HG03558 (cell line): ENCODE results near the gene SPATC1L.
"Not testable (repeated sequence)": the region's sequence is repeated elsewhere in the genome, so short reads cannot be mapped to it uniquely, and the experiment has no call there.

Source experiments
- ATAC-seq: cut with Tn5 transposase; IDR thresholded peaks from one replicate; pipeline ENCODE4 v1.9.1; 2021; ENCODE audit warnings: moderate number of reproducible peaks; ENCODE audit not compliant: unreplicated experiment; ENCODE audit errors: extremely low read depth

Gene SPATC1L

DNA sequence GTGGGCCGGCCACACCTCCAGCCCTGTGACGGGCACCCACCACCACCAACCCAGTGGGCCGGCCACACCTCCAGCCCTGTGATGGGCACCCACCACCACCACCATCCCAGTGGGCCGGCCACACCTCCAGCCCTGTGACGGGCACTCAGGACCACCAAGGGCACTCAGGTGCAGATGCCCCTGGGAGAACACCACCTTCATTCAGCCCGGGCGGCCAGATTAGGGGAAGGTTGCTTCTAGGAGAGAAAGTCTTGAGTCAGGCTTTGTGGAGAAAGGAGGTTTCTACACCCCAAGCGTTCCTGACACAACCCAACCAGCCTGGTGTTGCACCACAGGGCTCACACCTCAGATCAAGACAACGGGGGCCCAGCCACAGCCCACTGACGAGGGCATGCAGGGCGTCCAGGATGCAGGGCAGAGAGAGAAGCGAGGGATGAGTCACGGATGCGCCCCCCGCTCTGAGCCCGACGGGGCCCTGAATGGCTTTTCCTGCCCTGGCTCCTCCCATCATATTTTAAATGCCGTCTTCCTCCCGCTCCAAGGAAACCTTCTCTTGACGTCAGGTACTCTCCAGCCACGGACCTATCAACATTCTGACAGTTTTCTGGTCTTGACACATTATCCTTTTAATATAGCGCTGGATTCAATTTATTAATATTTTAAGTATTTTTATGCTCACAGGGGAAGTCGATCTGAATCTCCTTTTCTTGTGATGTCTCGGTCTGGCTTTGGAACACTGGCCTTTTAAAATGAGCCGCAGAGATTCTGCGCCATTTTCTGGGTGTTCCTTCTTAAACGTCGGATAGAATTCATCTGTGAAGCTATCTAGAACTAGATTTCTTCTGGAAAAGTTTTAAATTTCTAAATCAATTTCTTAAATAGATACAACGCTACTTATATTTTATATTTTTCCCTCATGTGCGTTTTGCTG lies 631 bp upstream of the SPATC1L start:
- ATAC-seq: no peak

DNA sequence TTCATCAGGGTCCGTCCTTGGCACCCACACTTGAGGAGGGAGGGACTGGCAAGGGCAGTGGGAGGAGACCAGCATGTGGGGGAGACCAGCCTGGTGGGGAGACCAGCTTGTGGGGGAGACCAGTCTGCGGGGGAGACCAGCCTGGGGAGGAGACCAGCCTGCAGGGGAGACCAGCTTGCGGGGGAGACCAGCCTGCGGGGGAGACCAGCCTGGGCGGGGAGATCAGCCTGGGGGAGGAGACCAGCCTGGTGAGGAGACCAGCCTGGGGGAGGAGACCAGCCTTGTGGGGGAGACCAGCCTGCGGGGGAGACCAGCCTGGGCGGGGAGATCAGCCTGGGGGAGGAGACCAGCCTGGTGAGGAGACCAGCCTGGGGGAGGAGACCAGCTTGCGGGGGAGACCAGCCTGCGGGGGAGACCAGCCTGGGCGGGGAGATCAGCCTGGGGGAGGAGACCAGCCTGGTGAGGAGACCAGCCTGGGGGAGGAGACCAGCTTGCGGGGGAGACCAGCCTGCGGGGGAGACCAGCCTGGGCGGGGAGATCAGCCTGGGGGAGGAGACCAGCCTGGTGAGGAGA lies 836 bp downstream of the SPATC1L start:
- ATAC-seq: not testable (repeated sequence)

DNA sequence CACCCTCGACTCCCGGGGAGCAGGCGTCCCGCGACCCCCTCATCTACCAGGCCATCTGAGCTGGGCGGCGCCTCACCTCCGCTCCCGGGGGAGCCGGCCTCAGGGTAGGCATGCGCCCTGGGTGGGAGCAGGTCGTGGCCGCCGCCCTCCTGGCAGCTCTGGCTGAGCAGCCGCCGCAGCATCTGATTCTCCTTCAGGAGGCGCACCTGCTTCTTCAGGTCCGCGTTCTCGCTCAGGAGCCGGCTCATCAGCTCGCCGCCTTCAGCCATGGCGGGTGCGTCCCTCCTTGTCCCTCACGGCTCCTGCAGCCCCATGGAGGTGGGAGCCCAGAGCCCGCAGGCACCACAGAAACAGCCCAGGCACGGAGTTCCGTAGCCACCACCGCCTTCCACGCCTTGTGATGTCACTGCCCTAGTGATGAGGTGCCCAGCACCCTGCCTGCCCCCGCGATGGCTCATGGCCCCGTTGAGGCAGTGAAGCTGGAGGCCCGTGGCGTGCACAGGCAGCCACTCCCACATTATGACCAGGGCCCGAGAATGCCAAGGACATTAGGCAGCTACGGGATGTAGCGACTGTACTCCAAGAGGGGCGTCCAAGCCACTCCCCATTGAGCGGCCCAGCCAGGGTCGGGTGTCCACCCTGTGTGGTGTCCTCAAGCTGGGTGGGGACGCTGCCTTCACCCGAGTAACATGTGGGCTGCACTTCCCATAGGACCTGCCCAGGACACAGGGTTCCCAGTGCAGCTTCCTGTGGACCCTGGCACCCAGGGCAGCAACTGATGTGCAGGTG lies 1.5 kb downstream of the SPATC1L start:
- no peak for ATAC-seq

DNA sequence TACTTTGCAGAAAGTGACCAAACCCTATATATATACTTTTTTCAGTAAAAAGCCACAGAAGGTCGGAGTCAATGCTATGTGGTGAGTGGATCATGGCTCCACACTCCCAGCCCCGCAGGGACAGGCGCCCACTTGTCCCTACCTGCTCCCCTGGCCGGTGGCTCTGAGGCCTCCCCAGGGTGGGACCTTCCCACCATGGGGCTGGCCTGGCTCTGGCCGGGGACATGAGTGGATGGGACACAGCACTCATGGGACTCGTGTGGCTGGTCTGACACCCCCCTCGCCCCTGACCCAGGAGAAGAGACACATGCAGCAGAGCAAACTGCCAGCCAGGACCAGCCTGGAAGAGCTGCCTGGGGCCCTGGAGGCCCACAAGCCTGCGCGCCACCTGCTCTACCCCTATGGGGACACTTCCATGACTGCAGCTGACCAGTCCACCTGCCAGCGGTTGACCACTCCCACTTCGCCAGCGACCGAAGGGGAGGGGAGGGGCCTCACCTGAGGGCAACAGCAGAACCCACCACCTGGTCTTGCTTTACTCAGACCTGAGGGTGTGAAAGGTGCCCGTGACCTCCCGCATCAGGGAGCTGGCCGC lies 2.2 kb downstream of the SPATC1L start:
- ATAC-seq: no peak

DNA sequence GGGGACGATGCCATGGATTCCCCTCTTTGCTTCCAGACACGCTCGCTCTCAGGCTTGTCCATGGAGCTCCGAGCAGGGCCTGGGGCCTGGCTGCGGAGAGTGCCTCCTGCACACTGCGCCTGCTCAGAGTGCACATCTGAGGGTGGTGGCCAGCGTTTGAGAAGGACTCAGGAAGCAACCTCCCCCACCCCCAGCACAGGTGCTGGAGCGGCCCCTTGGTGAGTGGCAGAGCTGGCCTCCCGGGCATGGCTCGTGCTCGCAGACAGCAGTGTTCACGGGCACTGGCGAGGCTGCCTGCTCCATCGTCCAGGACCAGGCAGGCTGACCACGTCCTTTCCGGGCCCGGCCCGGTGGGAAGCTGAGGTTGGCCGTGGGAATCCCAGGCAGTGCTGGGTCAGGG lies 2.8 kb downstream of the SPATC1L start:
- no peak for ATAC-seq

DNA sequence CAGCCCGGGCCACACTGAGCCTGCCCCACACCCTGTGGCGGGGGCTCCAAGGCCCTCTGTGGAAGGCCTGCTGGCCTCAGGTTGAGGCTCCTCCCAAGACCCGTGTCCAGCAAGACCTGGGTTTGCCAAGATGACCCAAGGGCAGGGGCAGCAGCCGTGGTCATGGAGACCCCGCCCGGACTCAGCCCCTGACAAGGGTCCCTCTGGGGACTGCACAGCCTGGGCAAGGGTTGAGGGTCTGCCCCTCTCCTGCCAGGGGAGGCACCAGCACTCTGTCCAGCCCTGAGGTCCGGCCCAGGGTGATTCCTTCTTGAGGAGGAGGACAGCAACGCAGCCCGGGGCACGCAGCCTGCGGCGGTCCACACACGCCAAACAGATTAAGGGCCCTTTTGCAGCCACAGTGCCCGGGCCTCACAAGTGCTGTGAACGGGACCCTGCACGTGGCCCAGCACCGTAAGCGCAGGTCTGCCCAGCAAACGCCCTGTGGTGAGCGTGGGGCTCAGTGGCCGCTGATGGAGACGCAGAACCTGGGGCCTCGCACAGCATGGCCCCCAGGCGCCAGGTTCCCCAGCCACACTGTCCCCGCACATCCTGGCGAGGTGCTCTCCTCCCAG lies 3.4 kb downstream of the SPATC1L start:
- ATAC-seq: no peak

DNA sequence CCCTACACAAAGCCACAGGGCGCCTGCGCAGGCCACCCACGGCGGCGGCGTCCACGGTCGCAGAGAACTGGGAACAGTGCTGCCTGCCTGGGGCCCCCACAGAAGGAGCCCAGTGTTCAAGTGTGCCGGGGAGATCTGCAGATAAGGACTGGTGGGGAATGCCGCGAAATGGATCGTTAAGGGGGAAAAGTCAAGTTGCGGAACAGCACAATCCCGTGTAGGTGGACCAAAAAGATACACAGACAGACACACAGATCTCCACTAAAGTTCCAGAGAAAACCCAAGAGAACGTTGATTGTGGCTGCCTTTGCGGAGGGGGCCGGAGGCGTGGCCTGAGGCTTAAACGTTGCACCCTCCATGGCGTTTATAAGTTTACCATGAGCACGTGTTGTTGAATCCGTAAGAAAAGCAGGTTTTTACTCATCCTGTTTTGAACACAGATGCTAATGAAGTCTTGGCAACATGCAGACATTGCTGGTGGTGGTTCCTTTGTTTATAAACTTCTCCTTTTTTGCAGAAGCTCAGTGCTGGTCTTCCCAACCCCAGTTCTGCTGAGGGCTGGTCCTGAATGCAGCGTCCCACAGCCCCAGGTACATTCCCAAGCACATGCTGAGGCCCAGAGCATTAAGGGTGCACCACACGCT lies 4.1 kb downstream of the SPATC1L start:
- ATAC-seq: no peak

DNA sequence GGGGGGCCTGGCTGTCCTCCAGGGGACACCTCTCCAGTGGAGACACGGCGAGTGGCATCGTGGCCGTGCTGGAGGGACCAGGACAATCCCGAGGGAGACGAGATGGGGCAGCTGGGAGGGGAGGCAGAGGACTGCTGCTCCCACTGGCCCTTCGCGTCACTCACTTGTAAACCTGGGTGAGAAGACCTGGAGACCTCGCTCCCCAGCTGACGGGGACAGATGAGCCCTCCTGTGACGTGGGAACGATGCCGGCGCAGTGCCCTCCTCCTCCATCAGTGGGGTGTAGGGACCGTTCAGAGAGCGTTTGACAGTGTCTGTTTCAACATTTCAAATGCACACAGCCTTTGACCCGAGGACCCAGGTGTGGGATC lies 4.6 kb downstream of the SPATC1L start:
- no peak for ATAC-seq

DNA sequence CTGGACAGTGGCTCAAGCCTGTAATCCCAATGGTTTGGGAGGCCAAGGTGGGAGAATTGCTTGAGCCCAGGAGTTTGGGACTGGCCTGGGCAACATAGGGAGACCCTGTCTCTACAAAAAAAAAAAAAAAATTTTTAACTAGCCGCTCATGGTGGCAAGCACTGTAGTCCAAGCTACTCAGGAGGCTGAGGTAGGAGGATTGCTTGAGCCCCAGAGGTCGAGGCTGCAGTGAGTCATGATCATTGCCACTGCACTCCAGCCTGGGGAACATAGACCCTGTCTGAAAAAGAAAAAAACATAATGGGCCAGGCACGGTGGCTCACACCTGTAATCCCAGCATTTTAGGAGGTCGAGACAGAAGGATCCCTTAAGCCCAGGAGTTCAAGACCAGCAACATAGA lies 5.3 kb downstream of the SPATC1L start:
- ATAC-seq: no peak

DNA sequence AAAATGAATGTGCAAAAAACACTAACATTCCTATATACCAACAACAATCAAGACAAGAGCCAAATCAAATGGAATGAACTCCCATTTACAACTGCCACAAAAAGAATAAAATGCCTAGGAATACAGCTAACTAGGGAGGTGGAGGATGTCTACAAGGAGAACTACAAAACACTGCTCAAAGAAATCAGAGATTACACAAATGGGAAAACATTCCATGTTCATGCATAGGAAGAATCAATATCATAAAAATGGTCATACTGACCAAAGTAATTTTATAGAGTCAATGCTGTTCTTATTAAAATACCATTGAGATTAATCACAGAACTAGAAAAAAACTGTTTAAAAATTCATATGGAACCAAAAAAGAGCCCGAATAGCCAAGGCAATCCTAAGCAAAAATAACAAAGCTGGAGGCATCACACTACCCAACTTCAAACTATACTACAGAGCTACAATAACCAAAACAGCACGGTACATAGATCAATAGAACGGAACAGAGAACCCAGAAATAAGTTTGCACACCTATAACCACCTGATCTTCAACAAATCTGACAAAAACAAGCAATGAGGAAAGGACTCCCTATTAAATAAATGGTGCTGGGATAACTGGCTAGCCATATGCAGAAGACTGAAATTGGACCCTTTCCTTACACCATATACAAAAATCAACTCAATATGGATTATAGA lies 7.7 kb downstream of the SPATC1L start:
- not testable (repeated sequence) for ATAC-seq

DNA sequence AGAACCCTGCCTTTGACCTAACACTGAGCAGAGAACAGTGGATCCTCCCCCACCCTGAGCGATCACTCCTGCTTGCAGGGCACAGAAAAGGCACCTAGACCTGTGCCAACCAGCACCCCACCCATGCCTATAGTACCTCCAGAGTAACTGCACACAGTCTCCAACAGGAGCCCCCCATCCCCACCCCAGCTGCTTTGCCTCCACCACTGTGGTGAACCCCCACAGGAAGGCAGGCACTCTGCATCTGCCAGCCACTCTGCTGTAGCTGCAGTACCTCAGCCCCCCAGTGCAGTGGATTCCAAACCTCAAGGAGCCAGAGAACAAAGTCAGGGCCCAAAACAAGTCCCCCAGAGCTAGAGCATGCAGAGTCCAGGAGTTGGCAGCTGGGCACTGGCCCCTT lies 10.7 kb downstream of the SPATC1L start:
- ATAC-seq: no peak

DNA sequence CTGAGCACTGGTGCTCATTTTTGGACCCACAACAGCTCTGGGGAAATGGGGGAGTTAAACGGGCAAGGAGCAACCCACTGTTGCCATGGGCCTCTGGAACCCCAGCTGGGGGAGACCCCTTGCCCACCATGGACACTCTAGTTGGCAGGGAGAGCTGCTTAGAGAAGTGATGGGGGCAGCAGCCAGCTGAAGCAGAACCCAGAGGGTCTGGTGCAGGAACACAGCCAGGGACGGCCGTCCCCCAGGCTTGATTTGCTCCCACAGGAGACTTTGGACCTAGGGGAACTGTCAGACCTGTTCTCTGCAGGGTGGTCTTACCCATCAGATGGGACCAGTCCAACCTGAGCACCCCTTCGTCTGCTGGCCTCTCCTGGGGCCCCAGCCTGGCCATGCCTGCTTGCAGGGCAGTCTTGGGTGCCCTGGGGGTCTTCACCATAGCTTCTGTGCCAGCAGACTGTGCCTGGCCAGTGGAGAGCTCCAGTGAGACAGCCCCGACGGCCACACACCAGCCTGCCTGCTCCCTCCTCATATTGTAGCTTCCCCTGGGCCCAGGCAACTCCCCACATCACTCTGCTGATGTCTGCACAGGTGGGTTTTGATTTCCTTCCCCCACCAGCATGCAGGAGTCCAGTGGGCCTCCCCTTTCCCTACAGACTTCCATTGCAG lies 11.3 kb downstream of the SPATC1L start:
- no peak for ATAC-seq

DNA sequence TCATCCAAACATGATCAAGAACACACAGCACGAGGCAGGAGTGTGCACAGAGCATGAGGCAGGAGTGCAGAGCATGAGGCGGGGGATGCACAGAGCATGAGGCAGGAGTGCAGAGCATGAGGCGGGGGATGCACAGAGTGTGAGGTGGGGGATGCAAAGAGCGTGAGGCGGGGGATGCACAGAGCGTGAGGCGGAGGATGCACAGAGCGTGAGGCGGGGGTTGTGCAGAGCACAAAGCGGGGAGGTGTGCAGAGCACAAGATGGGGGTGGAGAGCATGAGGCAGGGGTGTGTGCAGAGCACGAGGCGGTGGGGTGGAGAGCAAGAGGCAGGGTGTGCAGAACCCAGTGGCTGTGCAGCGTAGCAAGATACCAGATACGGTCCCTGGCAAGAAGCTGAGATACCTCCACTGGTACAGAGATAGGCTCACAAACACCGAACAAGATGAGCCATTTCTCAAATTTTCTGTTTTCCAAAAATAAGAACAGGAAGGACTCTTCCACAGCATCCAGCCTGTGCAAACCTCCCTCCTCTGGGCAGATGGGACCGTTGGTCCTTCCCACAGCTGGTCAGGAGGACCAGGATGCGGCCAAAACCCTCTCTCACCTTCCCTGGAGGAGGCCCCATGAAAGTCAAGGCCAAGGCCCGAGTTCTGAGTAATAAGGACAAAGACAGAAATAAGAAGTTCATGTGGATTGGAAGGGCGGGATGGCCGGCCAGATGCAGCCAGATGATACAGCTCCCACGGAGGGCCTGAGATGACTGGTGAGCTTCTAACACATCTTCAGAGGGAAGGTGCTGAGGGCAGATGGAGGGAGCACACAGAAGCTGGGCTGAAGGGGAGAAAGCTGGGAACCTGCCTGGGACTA lies 12.0 kb downstream of the SPATC1L start:
- no peak for ATAC-seq

DNA sequence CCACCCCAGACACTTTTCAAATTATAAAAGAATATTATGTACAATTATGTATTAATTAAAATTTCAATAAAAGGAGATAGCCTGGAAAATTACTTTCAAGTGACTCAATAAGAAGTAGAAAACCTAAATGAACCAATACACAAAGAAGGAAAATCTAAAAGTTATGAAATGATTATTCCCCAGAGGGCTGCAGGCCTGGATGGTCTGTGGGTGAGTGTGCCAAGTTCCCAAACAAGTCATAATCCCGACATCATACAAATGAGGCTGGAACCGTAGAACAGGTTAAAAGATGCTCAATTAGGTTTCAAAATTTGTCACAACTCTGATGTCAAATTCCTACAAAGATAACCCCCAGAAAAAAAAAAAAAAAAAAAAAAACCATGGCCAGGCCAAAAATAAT lies 12.7 kb downstream of the SPATC1L start:
- no peak for ATAC-seq

DNA sequence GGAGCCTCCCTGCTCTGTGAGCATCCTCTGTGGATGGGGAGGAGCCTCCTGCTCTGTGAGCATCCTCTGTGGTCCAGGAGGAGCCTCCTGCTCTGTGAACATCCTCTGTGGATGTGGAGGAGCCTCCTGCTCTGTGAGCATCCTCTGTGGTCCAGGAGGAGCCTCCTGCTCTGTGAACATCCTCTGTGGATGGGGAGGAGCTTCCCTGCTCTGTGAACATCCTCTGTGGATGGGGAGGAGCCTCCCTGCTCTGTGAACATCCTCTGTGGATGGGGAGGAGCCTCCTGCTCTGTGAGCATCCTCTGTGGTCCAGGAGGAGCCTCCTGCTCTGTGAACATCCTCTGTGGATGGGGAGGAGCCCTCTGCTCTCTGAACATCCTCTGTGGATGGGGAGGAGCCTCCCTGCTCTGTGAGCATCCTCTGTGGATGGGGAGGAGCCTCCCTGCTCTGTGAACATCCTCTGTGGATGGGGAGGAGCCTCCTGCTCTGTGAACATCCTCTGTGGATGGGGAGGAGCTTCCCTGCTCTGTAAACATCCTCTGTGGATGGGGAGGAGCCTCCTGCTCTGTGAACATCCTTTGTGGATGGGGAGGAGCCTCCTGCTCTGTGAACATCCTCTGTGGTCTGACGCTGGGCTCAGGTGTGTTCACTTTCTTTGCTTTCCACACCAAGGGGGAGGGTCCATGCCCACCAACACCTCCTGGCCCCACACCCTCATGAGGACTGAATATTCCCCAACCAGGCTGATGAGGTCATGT lies 13.6 kb downstream of the SPATC1L start:
- ATAC-seq: not testable (repeated sequence)

DNA sequence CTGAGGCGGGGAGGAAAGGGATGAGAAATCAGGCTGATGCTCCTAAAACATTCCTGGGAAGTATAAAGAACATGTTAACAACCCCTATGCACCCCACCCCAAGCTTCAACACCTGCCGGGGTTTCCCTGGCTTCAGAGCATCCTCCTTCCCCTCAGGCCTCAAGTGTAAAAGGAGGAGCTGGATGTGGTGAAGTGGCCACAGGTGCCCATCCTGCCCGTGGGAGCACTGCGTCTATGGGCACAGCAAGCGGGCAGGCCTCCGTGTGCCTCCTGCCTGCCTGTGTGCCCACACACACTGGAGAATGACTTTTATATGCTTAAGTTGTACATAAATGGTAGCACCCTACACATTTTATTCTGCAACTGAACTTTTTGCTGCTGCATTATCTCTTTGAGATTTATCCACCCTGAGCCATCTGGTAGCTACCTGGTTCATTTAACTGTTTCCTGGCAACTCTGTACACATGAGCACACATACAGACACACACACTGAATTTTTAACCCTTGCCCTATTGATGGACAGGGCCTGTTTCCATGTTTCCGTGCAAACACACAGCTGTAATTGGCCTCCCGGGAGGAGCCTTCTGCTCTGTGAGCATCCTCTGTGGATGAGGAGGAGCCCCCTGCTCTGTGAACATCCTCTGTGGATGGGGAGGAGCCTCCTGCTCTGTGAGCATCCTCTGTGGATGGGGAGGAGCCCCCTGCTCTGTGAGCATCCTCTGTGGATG lies 15.4 kb downstream of the SPATC1L start:
- ATAC-seq: no peak
